SK-N-MC (cell line): ENCODE results near the gene IFI6.
"Not testable (repeated sequence)": the region's sequence is repeated elsewhere in the genome, so short reads cannot be mapped to it uniquely, and the experiment has no call there.

Experiments used
- EZH2 ChIP-seq: fragments of 200-600 bp; sonication (generic); IDR thresholded peaks from one replicate; pipeline ENCODE4 v1.6.1; 2017; ENCODE audit warnings: antibody characterized with exemption
- FOXP2 ChIP-seq: optimal IDR thresholded peaks from 2 replicates; pipeline ENCODE3; 2011; ENCODE audit warnings: mild to moderate bottlenecking, moderate library complexity; ENCODE audit not compliant: insufficient read depth; ENCODE audit errors: extremely low read length, control extremely low read depth
- POLR2AphosphoS5 ChIP-seq: IDR thresholded peaks from 2 replicates; pipeline ENCODE4 v1.6.1; 2012; ENCODE audit warnings: mild to moderate bottlenecking, low read depth, low read length, borderline replicate concordance

DNA sequence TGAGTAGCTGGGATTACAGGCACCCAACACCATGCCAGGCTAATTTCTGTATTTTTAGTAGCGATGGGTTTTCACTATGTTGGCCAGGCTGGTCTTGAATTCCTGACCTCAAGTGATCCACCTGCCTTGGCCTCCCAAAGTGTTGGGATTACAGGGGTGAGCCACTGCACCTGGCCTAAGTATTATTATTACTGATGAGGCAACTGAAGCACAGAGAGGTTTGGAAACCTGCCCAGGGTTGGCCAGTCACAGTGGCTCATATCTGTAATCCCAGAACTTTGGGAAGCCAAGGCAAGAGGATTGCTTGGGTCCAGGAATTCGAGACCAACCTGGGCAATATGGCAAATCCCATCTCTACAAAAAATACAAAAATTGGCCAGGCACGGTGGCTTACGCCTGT lies 44.3 kb downstream of the IFI6 start:
- TF ChIP-seq EZH2, POLR2AphosphoS5, FOXP2: not testable (repeated sequence)
